ENCODE measurements around the gene GOLGA6L25. TPM values are rescaled to one million over a fixed set of nuclear protein-coding genes. Genes with fewer than 3 reads are reported as not detected.

Gene GOLGA6L25
- total and polyA plus RNA-seq, 5 experiments from 2014 or later = not detected

Other genes with a start within 250 kb of the GOLGA6L25 start
- 10 to 100 TPM; 45.4 to 46.4 TPM for gene HERC2, start 231.4 kb upstream of the GOLGA6L25 start, total RNA-seq
- gene HERC2, start 231.4 kb upstream of the GOLGA6L25 start, polyA plus RNA-seq = 10 to 100 TPM in 1 of 3 donors, 1 to 10 TPM in 2; 7.9 to 11.3 (median 8.8) TPM
- gene GOLGA6L24, start 195.5 kb upstream of the GOLGA6L25 start, total RNA-seq = not detected
- not detected for gene GOLGA6L24, start 195.5 kb upstream of the GOLGA6L25 start, polyA plus RNA-seq
- not detected for gene GOLGA8F, start 174.9 kb upstream of the GOLGA6L25 start, total RNA-seq
- gene GOLGA8F, start 174.9 kb upstream of the GOLGA6L25 start, polyA plus RNA-seq = not detected
- gene GOLGA8G, start 20.6 kb upstream of the GOLGA6L25 start, total RNA-seq = not detected
- not detected for gene GOLGA8G, start 20.6 kb upstream of the GOLGA6L25 start, polyA plus RNA-seq
- gene GOLGA8M, start 158.9 kb downstream of the GOLGA6L25 start, total RNA-seq = 10 to 100 TPM in 1 of 2 experiments, 1 to 10 TPM in 1; 8.3 to 10.3 TPM
- not detected for gene GOLGA8M, start 158.9 kb downstream of the GOLGA6L25 start, polyA plus RNA-seq